ENCODE data around the gene CSAD. TPM values are rescaled to one million over a fixed set of nuclear protein-coding genes. Genes with fewer than 3 reads are reported as not detected.
"Not testable (repeated sequence)": the region's sequence is repeated elsewhere in the genome, so short reads cannot be mapped to it uniquely, and the experiment has no call there.

CSAD gene
- polyA plus RNA-seq, 4 donors, result 32.9 to 117 (median 70.5) TPM

GRCh38 chr12:53218551-53219291, 38.0 kb upstream of the CSAD start:
- DNase-seq (ENCODE audit: low read depth in 4 of 4, low spot score in 3 of 4), result no peak

- DNase-seq (ENCODE audit: low read depth in 4 of 4, low spot score in 3 of 4), result no peak
Measured at GRCh38 chr12:53217931-53218307, 37.2 kb upstream of the CSAD start.

GRCh38 chr12:53217051-53217930, 36.6 kb upstream of the CSAD start:
- no peak for DNase-seq (ENCODE audit: low read depth in 4 of 4, low spot score in 3 of 4)

- DNase-seq (ENCODE audit: low read depth in 4 of 4, low spot score in 3 of 4), result no peak
Measured at GRCh38 chr12:53215497-53215896, 34.8 kb upstream of the CSAD start.

- DNase-seq (ENCODE audit: low read depth in 4 of 4, low spot score in 3 of 4), result no peak
Measured at GRCh38 chr12:53214687-53215455, 34.1 kb upstream of the CSAD start.

GRCh38 chr12:53214221-53214620, 33.5 kb upstream of the CSAD start:
- no peak for DNase-seq (ENCODE audit: low read depth in 4 of 4, low spot score in 3 of 4)

- DNase-seq (ENCODE audit: low read depth in 4 of 4, low spot score in 3 of 4), result no peak
Measured at GRCh38 chr12:53213348-53213747, 32.6 kb upstream of the CSAD start.

GRCh38 chr12:53212931-53213330, 32.2 kb upstream of the CSAD start:
- no peak for DNase-seq (ENCODE audit: low read depth in 4 of 4, low spot score in 3 of 4)

GRCh38 chr12:53211476-53212381, 31.0 kb upstream of the CSAD start:
- DNase-seq (ENCODE audit: low read depth in 4 of 4, low spot score in 3 of 4), result no peak

- no peak for DNase-seq (ENCODE audit: low read depth in 4 of 4, low spot score in 3 of 4)
Measured at GRCh38 chr12:53210843-53211242, 30.1 kb upstream of the CSAD start.

- DNase-seq (ENCODE audit: low read depth in 4 of 4, low spot score in 3 of 4), result no peak
Measured at GRCh38 chr12:53208877-53209463, 28.2 kb upstream of the CSAD start.

- DNase-seq (ENCODE audit: low read depth in 4 of 4, low spot score in 3 of 4), result no peak
Measured at GRCh38 chr12:53208435-53208834, 27.7 kb upstream of the CSAD start.

GRCh38 chr12:53207042-53207441, 26.3 kb upstream of the CSAD start, which contains the start of gene ITGB7:
TSS of gene ITGB7 (minus strand) at chr12:53207251. CDS start at chr12:53200443, 6,808 bp downstream.
- no peak for DNase-seq (ENCODE audit: low read depth in 4 of 4, low spot score in 3 of 4)

- no peak for DNase-seq (ENCODE audit: low read depth in 4 of 4, low spot score in 3 of 4)
Measured at GRCh38 chr12:53205747-53206419, 25.2 kb upstream of the CSAD start.

GRCh38 chr12:53204351-53204750, 23.6 kb upstream of the CSAD start:
- no peak for DNase-seq (ENCODE audit: low read depth in 4 of 4, low spot score in 3 of 4)

- DNase-seq (ENCODE audit: low read depth in 4 of 4, low spot score in 3 of 4), result not testable (repeated sequence)
Measured at GRCh38 chr12:53202316-53202715, 21.6 kb upstream of the CSAD start.

- no peak for DNase-seq (ENCODE audit: low read depth in 4 of 4, low spot score in 3 of 4)
Measured at GRCh38 chr12:53201639-53202038, 20.9 kb upstream of the CSAD start.

- DNase-seq (ENCODE audit: low read depth in 4 of 4, low spot score in 3 of 4), result no peak
Measured at GRCh38 chr12:53201177-53201541, 20.4 kb upstream of the CSAD start.

Data from left renal pelvis (tissue), 4 donors.